PC-3 (cell line): ENCODE results near the gene GIN1.

ENCODE experiments used
- CTCF ChIP-seq: fragments of 300-600 bp; sonication (generic); conservative IDR thresholded peaks from 2 replicates; pipeline ENCODE4 v1.5.1; 2017; ENCODE audit warnings: antibody characterized with exemption, low read depth, mild to moderate bottlenecking, low read length
- EZH2 ChIP-seq: fragments of 300-600 bp; sonication (generic); IDR thresholded peaks from one replicate; pipeline ENCODE4 v1.6.1; 2017; ENCODE audit warnings: antibody characterized with exemption, mild to moderate bottlenecking, low read length; ENCODE audit not compliant: unreplicated experiment

GRCh38 chr5:103138202-103138690, 18.3 kb upstream of the GIN1 start:
- TF ChIP-seq EZH2 = no peak
- TF ChIP-seq CTCF = no peak
